SK-N-SH treated with all-trans-retinoic acid at 6 μM for 48 hours (cell line): ENCODE data around the gene AHRR.

Experiments used
- ATAC-seq: fragments of 200-7000 bp; cut with Tn5 transposase; 3 replicates; pipeline ENCODE4 v1.9.1; 2020; ENCODE audit warnings: mild to moderate bottlenecking, moderate library complexity
- ARNTL ChIP-seq: fragments of 450-650 bp; formaldehyde crosslinking; IDR thresholded peaks from 2 replicates; pipeline ENCODE4 v1.5.0; 2020; ENCODE audit warnings: low read depth, mild to moderate bottlenecking, moderate library complexity, borderline replicate concordance
- BACH2 ChIP-seq: fragments of 250-450 bp; sonication (Bioruptor Pico); IDR thresholded peaks from 2 replicates; pipeline ENCODE4 v1.9.0; 2021; ENCODE audit warnings: mild to moderate bottlenecking, borderline replicate concordance
- CREB5 ChIP-seq: fragments of 250-450 bp; sonication (Bioruptor Pico); IDR thresholded peaks from 2 replicates; pipeline ENCODE4 v1.5.1; 2020; ENCODE audit warnings: low read depth, mild to moderate bottlenecking, moderate library complexity
- CSDC2 ChIP-seq: fragments of 250-450 bp; sonication (Bioruptor Pico); IDR thresholded peaks from 2 replicates; pipeline ENCODE4 v1.5.0; 2020; ENCODE audit warnings: mild to moderate bottlenecking, moderate library complexity
- CSRNP3 ChIP-seq: fragments of 250-450 bp; sonication (Bioruptor Pico); IDR thresholded peaks from 2 replicates; pipeline ENCODE4 v1.5.1; 2021; ENCODE audit warnings: mild to moderate bottlenecking, moderate library complexity
- ESRRG ChIP-seq: fragments of 250-450 bp; sonication (Bioruptor Pico); IDR thresholded peaks from 2 replicates; pipeline ENCODE4 v1.6.1; 2021; ENCODE audit warnings: mild to moderate bottlenecking
- GLIS3 ChIP-seq: fragments of 250-450 bp; sonication (Bioruptor Pico); IDR thresholded peaks from 2 replicates; pipeline ENCODE4 v1.5.0; 2020; ENCODE audit warnings: mild to moderate bottlenecking, moderate library complexity
- ISL1 ChIP-seq: fragments of 250-450 bp; sonication (Bioruptor Pico); IDR thresholded peaks from 2 replicates; pipeline ENCODE4 v2.1.2; 2022; ENCODE audit warnings: mild to moderate bottlenecking, moderate library complexity
- OSR1 ChIP-seq: fragments of 250-450 bp; sonication (Bioruptor Pico); IDR thresholded peaks from 2 replicates; pipeline ENCODE4 v1.8.0; 2022; ENCODE audit warnings: moderate library complexity, mild to moderate bottlenecking, inconsistent platforms
- PATZ1 ChIP-seq: fragments of 250-450 bp; sonication (Bioruptor Pico); IDR thresholded peaks from 2 replicates; pipeline ENCODE4 v1.8.0; 2020; ENCODE audit warnings: mild to moderate bottlenecking, moderate library complexity, borderline replicate concordance
- PPARA ChIP-seq: fragments of 250-450 bp; sonication (Bioruptor Pico); IDR thresholded peaks from 2 replicates; pipeline ENCODE4 v1.5.0; 2020; ENCODE audit warnings: mild to moderate bottlenecking, borderline replicate concordance
- RARB ChIP-seq: fragments of 250-450 bp; sonication (Bioruptor Pico); IDR thresholded peaks from 2 replicates; pipeline ENCODE4 v1.8.0; 2021; ENCODE audit warnings: mild to moderate bottlenecking, moderate library complexity
- SNAI2 ChIP-seq: fragments of 250-450 bp; sonication (Bioruptor Pico); IDR thresholded peaks from 2 replicates; pipeline ENCODE4 v1.5.0; 2020; ENCODE audit warnings: mild to moderate bottlenecking, moderate library complexity
- TCF4 ChIP-seq: fragments of 250-450 bp; sonication (Bioruptor Pico); IDR thresholded peaks from 2 replicates; pipeline ENCODE4 v1.8.0; 2021; ENCODE audit warnings: mild to moderate bottlenecking, moderate library complexity, borderline replicate concordance
- TOX ChIP-seq: fragments of 250-450 bp; sonication (Bioruptor Pico); IDR thresholded peaks from 2 replicates; pipeline ENCODE4 v1.8.0; 2021; ENCODE audit warnings: mild to moderate bottlenecking, moderate library complexity, borderline replicate concordance
- ZC3H10 ChIP-seq: fragments of 250-450 bp; sonication (Bioruptor Pico); IDR thresholded peaks from 2 replicates; pipeline ENCODE4 v1.5.1; 2021; ENCODE audit warnings: mild to moderate bottlenecking, moderate library complexity
- ZFP3 ChIP-seq: fragments of 250-450 bp; sonication (Bioruptor Pico); IDR thresholded peaks from 2 replicates; pipeline ENCODE4 v1.5.0; 2020; ENCODE audit warnings: mild to moderate bottlenecking, moderate library complexity
- ZFP30 ChIP-seq: fragments of 450-650 bp; formaldehyde crosslinking; IDR thresholded peaks from 2 replicates; pipeline ENCODE4 v1.5.0; 2022; ENCODE audit warnings: mild to moderate bottlenecking, moderate library complexity
- ZNF565 ChIP-seq: fragments of 450-650 bp; formaldehyde crosslinking; conservative IDR thresholded peaks from 2 replicates; pipeline ENCODE4 v1.5.0; 2020; ENCODE audit warnings: low read depth, mild to moderate bottlenecking, moderate library complexity
- ZNF70 ChIP-seq: fragments of 450-650 bp; formaldehyde crosslinking; IDR thresholded peaks from 2 replicates; pipeline ENCODE4 v1.5.0; 2020; ENCODE audit warnings: mild to moderate bottlenecking, moderate library complexity
- ZNF8 ChIP-seq: fragments of 450-650 bp; formaldehyde crosslinking; IDR thresholded peaks from 2 replicates; pipeline ENCODE4 v1.5.0; 2020; ENCODE audit warnings: mild to moderate bottlenecking, moderate library complexity

Gene AHRR

GRCh38 chr5:402615-403359, 81.3 kb downstream of the AHRR start:
- TF ChIP-seq RARB (CRISPR knock-in tag) (no peak), PATZ1 (CRISPR knock-in tag) (no peak), TOX (CRISPR knock-in tag) (no peak), ARNTL (CRISPR knock-in tag) (no peak), GLIS3 (CRISPR knock-in tag) (no peak), CSDC2 (CRISPR knock-in tag) (no peak), PPARA (no peak), ESRRG (CRISPR knock-in tag) (no peak), ZNF8 (CRISPR knock-in tag) (no peak), ZNF70 (CRISPR knock-in tag) (no peak), ZFP3 (CRISPR knock-in tag) (no peak), SNAI2 (CRISPR knock-in tag) (no peak), ISL1 (CRISPR knock-in tag) (no peak), ZNF565 (CRISPR knock-in tag) (no peak), TCF4 (CRISPR knock-in tag) (no peak)
- TF ChIP-seq, all 23 proteins: peak for 0
- no peak for ATAC-seq

GRCh38 chr5:403995-404394, 82.5 kb downstream of the AHRR start:
- TF ChIP-seq BACH2 (CRISPR knock-in tag) (no peak), CREB5 (CRISPR knock-in tag) (no peak), CSRNP3 (CRISPR knock-in tag) (no peak), GLIS3 (CRISPR knock-in tag) (no peak), CSDC2 (CRISPR knock-in tag) (no peak), ZNF70 (CRISPR knock-in tag) (no peak), ZC3H10 (CRISPR knock-in tag) (no peak)
- no peak for ATAC-seq

- no peak for ATAC-seq
- TF ChIP-seq ZFP30 (no peak), ZNF70 (CRISPR knock-in tag) (no peak), BACH2 (CRISPR knock-in tag) (no peak), CSRNP3 (CRISPR knock-in tag) (no peak), OSR1 (CRISPR knock-in tag) (no peak), ZNF565 (CRISPR knock-in tag) (no peak), PATZ1 (CRISPR knock-in tag) (no peak), ESRRG (CRISPR knock-in tag) (no peak), ZNF8 (CRISPR knock-in tag) (no peak), PPARA (no peak), ZC3H10 (CRISPR knock-in tag) (no peak), GLIS3 (CRISPR knock-in tag) (no peak), ARNTL (CRISPR knock-in tag) (no peak), CREB5 (CRISPR knock-in tag) (no peak), RARB (CRISPR knock-in tag) (no peak)
Observed at GRCh38 chr5:404666-405241, 83.2 kb downstream of the AHRR start.
